Spleen (tissue), 11 donors: Measurements from ENCODE around the gene ATXN1. TPM values are rescaled to one million over a fixed set of nuclear protein-coding genes. Genes with fewer than 3 reads are reported as not detected.

Experiments used
- DNase-seq: peaks from one replicate; pipeline ENCODE4 v3.0.0-alpha.2; 2020
- H3K27ac ChIP-seq, 8 donors: fragments of 200-600 bp; sonication (generic) in 7 of 8; 1 replicate in 4 of 8; 2 replicates in 4 of 8; pipeline versions ENCODE4 v1.5.0 to v1.8.0; 2016 to 2021; ENCODE audit warnings: inconsistent platforms in 4 of 8, mild to moderate bottlenecking in 4 of 8, moderate library complexity in 1 of 8
- H3K27me3 ChIP-seq, 7 donors: fragments of 200-600 bp; sonication (generic) in 6 of 7; replicated peaks in 1 of 7; 1 replicate in 4 of 7; 2 replicates in 3 of 7; pipeline versions ENCODE4 v1.5.0 to v1.8.0; 2016 to 2021; ENCODE audit warnings: inconsistent platforms in 3 of 7, mild to moderate bottlenecking in 1 of 7
- H3K36me3 ChIP-seq, 6 donors: fragments of 200-600 bp; sonication (generic) in 5 of 6; 1 replicate in 4 of 6; 2 replicates in 2 of 6; pipeline versions ENCODE4 v1.5.0 to v1.8.0; 2016 to 2021; ENCODE audit warnings: inconsistent platforms in 2 of 6
- H3K4me1 ChIP-seq, 6 donors: fragments of 200-600 bp; sonication (generic) in 5 of 6; 1 replicate in 3 of 6; 2 replicates in 3 of 6; pipeline versions ENCODE4 v1.5.0 to v1.8.0; 2016 to 2021; ENCODE audit warnings: inconsistent platforms in 3 of 6
- H3K4me3 ChIP-seq, 8 donors: fragments of 200-600 bp; sonication (generic) in 7 of 8; 1 replicate in 4 of 8; 2 replicates in 4 of 8; pipeline versions ENCODE4 v1.5.0 to v1.8.0; 2016 to 2021; ENCODE audit warnings: inconsistent platforms in 4 of 8, mild to moderate bottlenecking in 4 of 8, moderate library complexity in 2 of 8
- H3K9me3 ChIP-seq, 8 donors: fragments of 200-600 bp; sonication (generic) in 7 of 8; 1 replicate in 4 of 8; 2 replicates in 4 of 8; pipeline versions ENCODE4 v1.5.0 to v1.8.0; 2016 to 2021; ENCODE audit warnings: inconsistent platforms in 4 of 8
- CTCF ChIP-seq, 11 experiments: fragments of 200-600 bp in 7 of 11; fragments of 450-650 bp in 4 of 11; sonication (generic) in 4 of 11; IDR thresholded peaks in 8 of 11; conservative IDR thresholded peaks in 3 of 11; 1 replicate in 7 of 11; 2 replicates in 4 of 11; pipeline versions ENCODE4 v1.4.0 to v1.8.0; 2016 to 2021; ENCODE audit warnings: antibody characterized with exemption in 11 of 11, inconsistent platforms in 4 of 11, mild to moderate bottlenecking in 1 of 11
- POLR2A ChIP-seq, 3 donors: fragments of 450-650 bp; IDR thresholded peaks; one replicate each; pipeline ENCODE4 v1.5.1; 2017; ENCODE audit warnings: antibody characterized with exemption in 3 of 3, mild to moderate bottlenecking in 1 of 3
- POLR2AphosphoS5 ChIP-seq, 3 donors: sonication (generic); formaldehyde crosslinking; IDR thresholded peaks; one replicate each; pipeline ENCODE4 v1.5.1; 2017; ENCODE audit warnings: antibody characterized with exemption in 3 of 3
- WGBS, 5 donors: extraction: QIAGEN DNeasy Blood & Tissue Kit in 3 of 5; methylation state at CpG; one replicate each; pipeline versions ENCODE4 v1.1.5 to v1.1.7; 2013 to 2018; 5-methylcytosine and 5-hydroxymethylcytosine counted together
- intact Hi-C: fragments of 100-400 bp; cut with DNase I; formaldehyde crosslinking; loops from one replicate; pipeline ENCODE4 v1.15.0; 2023; ENCODE audit warnings: low total_unique reads
- polyA plus RNA-seq, 3 donors: library from polyadenylated mRNA; stranded (reverse); fragments of 200-250 nt; gene quantifications; one replicate each; pipeline ENCODE4 v1.2.1, GENCODE V29; 2013
- total RNA-seq, 7 donors: library from RNA; depleted of rRNA in 3 of 7; stranded (reverse); fragments of >200 nt in 3 of 7; fragmentation: NEBNext Ultra II Directional in 4 of 7; extraction: Animal tissue kit (Norgen Biotek cat#: 25700) in 4 of 7; gene quantifications; one replicate each; pipeline versions ENCODE4 v1.1.0 to v1.2.1, GENCODE V29; 2016 to 2021
- donor health status: healthy with polysubstance abuse.
- donor health status: DM: no; HTN: no; CAD: no; lungs with moderate emphysema.
- donor health status: DM: no; HTN: no; CAD: no.
- donor health status: Bipolar disorder and iron deficiency.
- donor health status: healthy.
- donor health status: DM: no; HTN: no; CAD: no.
- donor health status: DM: yes; HTN: yes; CAD: no.

Gene ATXN1
- total and polyA plus RNA-seq, 10 donors, result 3.5 to 123 (median 73.9) TPM

GRCh38 chr6:16690608-16691142, 70.6 kb downstream of the ATXN1 start:
- TF ChIP-seq POLR2A (IDR thresholded peaks at IDR 0.05), result no peak
- TF ChIP-seq POLR2AphosphoS5 (IDR thresholded peaks at IDR 0.05), result no peak
- TF ChIP-seq CTCF (IDR thresholded peaks at IDR 0.05 in 8 of 11, conservative IDR thresholded peaks at IDR 0.05 in 3 of 11), result no peak
- no peaks in the 10 kb centered on the region for H3K9me3 ChIP-seq
- peak overlapping the region in 5 of 8 donors; percentile 25 to 74 (median 35) for H3K27ac ChIP-seq
- intact Hi-C loops, result no loop called here
- 61 to 77% (median 69%) methylated on average over 7 of the region's 7 CpGs for WGBS, 5 donors
- H3K27me3 ChIP-seq, result no peaks in the 10 kb centered on the region
- no peaks in the 10 kb centered on the region for H3K36me3 ChIP-seq
- peak overlapping the region in 1 of 8 donors; percentile 9 for H3K4me3 ChIP-seq
- H3K4me1 ChIP-seq, result peaks cover 8 to 87% (median 61%) of the 10 kb centered on the region in 6 donors
- DNase-seq, result no peak

- no peaks in the 10 kb centered on the region for H3K9me3 ChIP-seq
- TF ChIP-seq POLR2AphosphoS5 (IDR thresholded peaks at IDR 0.05) (no peak), CTCF (IDR thresholded peaks at IDR 0.05 in 8 of 11, conservative IDR thresholded peaks at IDR 0.05 in 3 of 11) (no peak), POLR2A (IDR thresholded peaks at IDR 0.05) (no peak)
Measured at GRCh38 chr6:16689788-16690607, 71.3 kb downstream of the ATXN1 start.

GRCh38 chr6:16688984-16689636, 72.2 kb downstream of the ATXN1 start:
- Histone ChIP-seq H3K4me1 (peaks cover 13 to 87% (median 62%) of the 10 kb centered on the region in 6 donors), H3K36me3 (no peaks in the 10 kb centered on the region), H3K4me3 (no peak overlapping the region), H3K27ac (peak overlapping the region in 4 of 8 donors; percentile 28 to 74 (median 63)), H3K9me3 (no peaks in the 10 kb centered on the region), H3K27me3 (no peaks in the 10 kb centered on the region)
- 81 to 89% (median 84%) methylated on average over 4 of the region's 4 CpGs for WGBS, 5 donors
- intact Hi-C loops, result no loop called here
- TF ChIP-seq POLR2AphosphoS5 (IDR thresholded peaks at IDR 0.05) (no peak), POLR2A (IDR thresholded peaks at IDR 0.05) (no peak), CTCF (IDR thresholded peaks at IDR 0.05 in 8 of 11, conservative IDR thresholded peaks at IDR 0.05 in 3 of 11) (no peak)
- no peak for DNase-seq

More at GRCh38 chr6:16689788-16690607, 71.3 kb downstream of the ATXN1 start:
- intact Hi-C loops, result no loop called here
- no peaks in the 10 kb centered on the region for H3K36me3 ChIP-seq
- 77 to 88% (median 83%) methylated on average over 3 of the region's 3 CpGs for WGBS, 5 donors
- peak overlapping the region in 5 of 8 donors; percentile 25 to 74 (median 49) for H3K27ac ChIP-seq
- H3K27me3 ChIP-seq, result no peaks in the 10 kb centered on the region
- no peak overlapping the region for H3K4me3 ChIP-seq
- DNase-seq, result no peak
- H3K4me1 ChIP-seq, result peaks cover 8 to 87% (median 60%) of the 10 kb centered on the region in 6 donors

- intact Hi-C loops, result no loop called here
- no peak overlapping the region for H3K4me3 ChIP-seq
- no peaks in the 10 kb centered on the region for H3K27me3 ChIP-seq
- peaks cover 17 to 87% (median 69%) of the 10 kb centered on the region in 6 donors for H3K4me1 ChIP-seq
- no peaks in the 10 kb centered on the region for H3K9me3 ChIP-seq
- 47 to 92% (median 76%) methylated on average over 1 of the region's 1 CpG for WGBS, 5 donors
- no peak for TF ChIP-seq CTCF (IDR thresholded peaks at IDR 0.05 in 8 of 11, conservative IDR thresholded peaks at IDR 0.05 in 3 of 11)
- no peak for TF ChIP-seq POLR2AphosphoS5 (IDR thresholded peaks at IDR 0.05)
- TF ChIP-seq POLR2A (IDR thresholded peaks at IDR 0.05), result no peak
- DNase-seq, result no peak
- H3K36me3 ChIP-seq, result no peaks in the 10 kb centered on the region
- H3K27ac ChIP-seq, result peak overlapping the region in 7 of 8 donors; percentile 42 to 74 (median 54)
Measured at GRCh38 chr6:16688436-16688835, 72.8 kb downstream of the ATXN1 start.
